ENCODE measurements around the gene SOX6. TPM values are rescaled to one million over a fixed set of nuclear protein-coding genes. Genes with fewer than 3 reads are reported as not detected.

SOX6 gene
- total RNA-seq, 1 experiment from 2014 or later: 0.21 TPM

DNA sequence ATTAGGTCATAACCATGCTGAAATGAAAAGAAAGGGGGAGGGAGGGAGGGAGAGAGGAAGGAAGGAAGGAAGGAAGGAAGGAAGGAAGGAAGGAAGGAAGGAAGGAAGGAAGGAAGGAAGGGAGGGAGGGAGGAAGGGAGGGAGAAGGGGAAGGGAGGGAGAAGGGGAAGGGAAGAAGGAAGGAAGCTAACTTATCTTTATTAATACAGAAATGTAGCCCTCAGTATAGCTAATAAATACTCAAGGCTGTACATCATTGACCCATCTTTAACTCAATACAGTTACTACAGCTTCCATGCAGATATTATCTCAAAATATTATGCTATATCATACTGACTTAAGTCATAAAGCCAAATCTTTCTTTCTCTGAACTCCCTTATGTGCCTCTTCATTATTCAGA, 17.4 kb upstream of the SOX6 start:
- in situ Hi-C loops (cut with HindIII; ENCODE audit: low pct_unique_long_range_greater_than_20kb, low sequenced_read_pairs) (no loop called here), intact Hi-C loops (cut with micrococcal nuclease; ENCODE audit: unreplicated experiment) (no loop called here)
- Histone ChIP-seq H3K36me3 (ENCODE audit: control insufficient read depth, insufficient read depth, low read length) (no peaks in the 10 kb centered on the region), H3K27me3 (ENCODE audit: control insufficient read depth, insufficient read depth, low read length) (no peaks in the 10 kb centered on the region), H3K27ac (ENCODE audit: low read length) (no peak overlapping the region), H3K4me1 (ENCODE audit: control insufficient read depth, insufficient read depth, low read length) (no peaks in the 10 kb centered on the region), H3K4me3 (ENCODE audit: low read depth in 2 of 2, low read length in 2 of 2) (no peak overlapping the region), H3K9me3 (ENCODE audit: control insufficient read depth, insufficient read depth, low read depth, low read length) (no peaks in the 10 kb centered on the region)
- ATAC-seq (no peak), DNase-seq (ENCODE audit: low read depth, low spot score) (no peak)
- TF ChIP-seq, protein P1, sequence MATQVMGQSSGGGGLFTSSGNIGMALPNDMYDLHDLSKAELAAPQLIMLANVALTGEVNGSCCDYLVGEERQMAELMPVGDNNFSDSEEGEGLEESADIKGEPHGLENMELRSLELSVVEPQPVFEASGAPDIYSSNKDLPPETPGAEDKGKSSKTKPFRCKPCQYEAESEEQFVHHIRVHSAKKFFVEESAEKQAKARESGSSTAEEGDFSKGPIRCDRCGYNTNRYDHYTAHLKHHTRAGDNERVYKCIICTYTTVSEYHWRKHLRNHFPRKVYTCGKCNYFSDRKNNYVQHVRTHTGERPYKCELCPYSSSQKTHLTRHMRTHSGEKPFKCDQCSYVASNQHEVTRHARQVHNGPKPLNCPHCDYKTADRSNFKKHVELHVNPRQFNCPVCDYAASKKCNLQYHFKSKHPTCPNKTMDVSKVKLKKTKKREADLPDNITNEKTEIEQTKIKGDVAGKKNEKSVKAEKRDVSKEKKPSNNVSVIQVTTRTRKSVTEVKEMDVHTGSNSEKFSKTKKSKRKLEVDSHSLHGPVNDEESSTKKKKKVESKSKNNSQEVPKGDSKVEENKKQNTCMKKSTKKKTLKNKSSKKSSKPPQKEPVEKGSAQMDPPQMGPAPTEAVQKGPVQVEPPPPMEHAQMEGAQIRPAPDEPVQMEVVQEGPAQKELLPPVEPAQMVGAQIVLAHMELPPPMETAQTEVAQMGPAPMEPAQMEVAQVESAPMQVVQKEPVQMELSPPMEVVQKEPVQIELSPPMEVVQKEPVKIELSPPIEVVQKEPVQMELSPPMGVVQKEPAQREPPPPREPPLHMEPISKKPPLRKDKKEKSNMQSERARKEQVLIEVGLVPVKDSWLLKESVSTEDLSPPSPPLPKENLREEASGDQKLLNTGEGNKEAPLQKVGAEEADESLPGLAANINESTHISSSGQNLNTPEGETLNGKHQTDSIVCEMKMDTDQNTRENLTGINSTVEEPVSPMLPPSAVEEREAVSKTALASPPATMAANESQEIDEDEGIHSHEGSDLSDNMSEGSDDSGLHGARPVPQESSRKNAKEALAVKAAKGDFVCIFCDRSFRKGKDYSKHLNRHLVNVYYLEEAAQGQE (IDR thresholded peaks at IDR 0.05; ENCODE audit: insufficient read depth in 1 of 2, low read depth in 2 of 2, low read length in 1 of 2): no peak
- no peak for TF ChIP-seq POLR2AphosphoS5 (IDR thresholded peaks at IDR 0.05; ENCODE audit: low read depth, low read length)
- no TSS peak for BruUV-seq (replicated peaks)
- ChIA-PET CTCF (no interaction called here), POLR2A (no interaction called here)

DNA sequence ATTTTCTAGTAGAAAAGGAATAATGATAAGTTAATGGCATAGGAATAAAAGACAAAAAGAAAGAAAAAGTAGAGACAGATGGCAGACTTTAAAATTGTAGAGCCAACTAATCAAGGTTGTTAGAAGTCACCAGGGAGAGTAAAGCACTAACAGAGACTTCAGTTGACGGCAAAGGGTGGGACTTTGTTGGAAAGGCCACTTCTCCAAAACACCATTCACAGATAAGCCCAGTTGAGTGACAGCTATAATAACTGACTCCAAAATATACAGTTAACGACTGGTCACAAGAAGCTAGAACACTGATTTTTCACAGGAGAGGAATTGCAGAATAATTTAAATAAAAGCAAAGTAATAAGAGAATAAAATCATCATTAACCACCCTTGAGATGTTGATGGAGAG, 16.0 kb upstream of the SOX6 start:
- intact Hi-C loops (cut with micrococcal nuclease; ENCODE audit: unreplicated experiment) (no loop called here), in situ Hi-C loops (cut with HindIII; ENCODE audit: low pct_unique_long_range_greater_than_20kb, low sequenced_read_pairs) (no loop called here)
- no peaks in the 10 kb centered on the region for H3K36me3 ChIP-seq (ENCODE audit: control insufficient read depth, insufficient read depth, low read length)
- no peaks in the 10 kb centered on the region for H3K27me3 ChIP-seq (ENCODE audit: control insufficient read depth, insufficient read depth, low read length)
- no peak overlapping the region for H3K4me3 ChIP-seq (ENCODE audit: low read depth in 2 of 2, low read length in 2 of 2)
- DNase-seq (ENCODE audit: low read depth, low spot score) (no peak), ATAC-seq (no peak)
- TF ChIP-seq POLR2AphosphoS5 (IDR thresholded peaks at IDR 0.05; ENCODE audit: low read depth, low read length) (no peak), SIN3A (IDR thresholded peaks at IDR 0.05; ENCODE audit: borderline replicate concordance, insufficient read depth, low read depth, low read length) (no peak), TCF7L2 (IDR thresholded peaks at IDR 0.05; ENCODE audit: low read depth, low read length) (no peak)
- TF ChIP-seq, protein P2, sequence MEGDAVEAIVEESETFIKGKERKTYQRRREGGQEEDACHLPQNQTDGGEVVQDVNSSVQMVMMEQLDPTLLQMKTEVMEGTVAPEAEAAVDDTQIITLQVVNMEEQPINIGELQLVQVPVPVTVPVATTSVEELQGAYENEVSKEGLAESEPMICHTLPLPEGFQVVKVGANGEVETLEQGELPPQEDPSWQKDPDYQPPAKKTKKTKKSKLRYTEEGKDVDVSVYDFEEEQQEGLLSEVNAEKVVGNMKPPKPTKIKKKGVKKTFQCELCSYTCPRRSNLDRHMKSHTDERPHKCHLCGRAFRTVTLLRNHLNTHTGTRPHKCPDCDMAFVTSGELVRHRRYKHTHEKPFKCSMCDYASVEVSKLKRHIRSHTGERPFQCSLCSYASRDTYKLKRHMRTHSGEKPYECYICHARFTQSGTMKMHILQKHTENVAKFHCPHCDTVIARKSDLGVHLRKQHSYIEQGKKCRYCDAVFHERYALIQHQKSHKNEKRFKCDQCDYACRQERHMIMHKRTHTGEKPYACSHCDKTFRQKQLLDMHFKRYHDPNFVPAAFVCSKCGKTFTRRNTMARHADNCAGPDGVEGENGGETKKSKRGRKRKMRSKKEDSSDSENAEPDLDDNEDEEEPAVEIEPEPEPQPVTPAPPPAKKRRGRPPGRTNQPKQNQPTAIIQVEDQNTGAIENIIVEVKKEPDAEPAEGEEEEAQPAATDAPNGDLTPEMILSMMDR (IDR thresholded peaks at IDR 0.05): no peak
- TF ChIP-seq, protein P1 (IDR thresholded peaks at IDR 0.05; ENCODE audit: insufficient read depth in 1 of 2, low read depth in 2 of 2, low read length in 1 of 2): no peak
- BruUV-seq (replicated peaks): no TSS peak
- no peaks in the 10 kb centered on the region for H3K4me1 ChIP-seq (ENCODE audit: control insufficient read depth, insufficient read depth, low read length)
- ChIA-PET CTCF (no interaction called here), POLR2A (no interaction called here)
- no peak overlapping the region for H3K27ac ChIP-seq (ENCODE audit: low read length)
- no peaks in the 10 kb centered on the region for H3K9me3 ChIP-seq (ENCODE audit: control insufficient read depth, insufficient read depth, low read depth, low read length)
